PC-9 (cell line): ENCODE results near the gene HPSE. TPM values are rescaled to one million over a fixed set of nuclear protein-coding genes. Genes with fewer than 3 reads are reported as not detected.
A peak's percentile ranks its signal among the peaks of the same experiment; 100 is the strongest.

ENCODE experiments used
- BruUV-seq: library from RNA; stranded (reverse); fragments of 400-500 nt; replicated peaks from 2 replicates; lab custom pipeline; 2021; lab: Mats Ljungman, UMichigan
- CTCF ChIA-PET: fragments of 300-600 bp; sonication (Branson Sonifier 250); formaldehyde crosslinking; loops from one replicate; lab custom pipeline; 2022; ENCODE audit warnings: antibody characterized with exemption; lab: Charles Lee
- POLR2A ChIA-PET: fragments of 300-600 bp; sonication (Branson Sonifier 250); formaldehyde crosslinking; loops from one replicate; lab custom pipeline; 2022; ENCODE audit warnings: antibody characterized with exemption; ENCODE audit not compliant: unreplicated experiment; lab: Charles Lee
- DNase-seq, 2 experiments: peaks; one replicate each; pipeline versions ENCODE4 v3.0.0 to v3.0.0-alpha.2; 2015 to 2022; ENCODE audit warnings: mixed read lengths in 1 of 2
- H2AFZ ChIP-seq: fragments of 200-600 bp; sonication (generic); 2 replicates; pipeline ENCODE4 v1.8.1; 2017; ENCODE audit warnings: antibody characterized with exemption
- H3F3A ChIP-seq: fragments of 200-600 bp; sonication (generic); 2 replicates; pipeline ENCODE4 v1.8.1; 2017; ENCODE audit warnings: antibody characterized with exemption, mild to moderate bottlenecking, low read depth; ENCODE audit not compliant: insufficient read depth
- H3K27ac ChIP-seq: fragments of 200-600 bp; sonication (generic); 2 replicates; pipeline ENCODE4 v1.6.1; 2016; ENCODE audit warnings: mixed run types
- H3K27me3 ChIP-seq: fragments of 200-600 bp; sonication (generic); 2 replicates; pipeline ENCODE4 v1.6.1; 2016; ENCODE audit warnings: low read depth, mixed run types; ENCODE audit not compliant: insufficient read depth
- H3K36me3 ChIP-seq: fragments of 200-600 bp; sonication (generic); 2 replicates; pipeline ENCODE4 v1.6.1; 2016; ENCODE audit warnings: low read depth, mixed run types
- H3K4me1 ChIP-seq: fragments of 200-600 bp; sonication (generic); replicated peaks from 2 replicates; pipeline ENCODE4 v1.6.1; 2016; ENCODE audit warnings: mixed run types; ENCODE audit not compliant: insufficient read depth
- H3K4me2 ChIP-seq: fragments of 200-600 bp; sonication (generic); 2 replicates; pipeline ENCODE4 v1.6.1; 2017; ENCODE audit warnings: mixed run types
- H3K4me3 ChIP-seq: fragments of 200-600 bp; sonication (generic); 2 replicates; pipeline ENCODE4 v1.6.1; 2016; ENCODE audit warnings: mixed run types
- H3K79me2 ChIP-seq: fragments of 200-600 bp; sonication (generic); 2 replicates; pipeline ENCODE4 v1.6.1; 2017; ENCODE audit warnings: low read depth, mixed run types
- H3K9me2 ChIP-seq: fragments of 200-600 bp; sonication (generic); 2 replicates; pipeline ENCODE4 v1.8.1; 2017; ENCODE audit warnings: mild to moderate bottlenecking; ENCODE audit not compliant: insufficient read depth
- H3K9me3 ChIP-seq: fragments of 200-600 bp; sonication (generic); 2 replicates; pipeline ENCODE4 v1.8.1; 2016; ENCODE audit warnings: low read depth; ENCODE audit not compliant: insufficient read depth
- H4K20me1 ChIP-seq: fragments of 200-600 bp; sonication (generic); 2 replicates; pipeline ENCODE4 v1.8.1; 2017; ENCODE audit not compliant: insufficient read depth
- CTCF ChIP-seq: fragments of 200-600 bp; sonication (generic); conservative IDR thresholded peaks from 2 replicates; pipeline ENCODE4 v1.6.1; 2017; ENCODE audit warnings: mixed run types, antibody characterized with exemption, mild to moderate bottlenecking, moderate library complexity
- EZH2 ChIP-seq: fragments of 200-600 bp; sonication (generic); IDR thresholded peaks from 2 replicates; pipeline ENCODE4 v1.8.0; 2017; ENCODE audit warnings: antibody characterized with exemption, low read depth
- intact Hi-C: fragments of 100-400 bp; cut with micrococcal nuclease; formaldehyde crosslinking; loops from one replicate; pipeline ENCODE4 v1.10.0; 2022; ENCODE audit not compliant: unreplicated experiment
- total RNA-seq: library from RNA; stranded (reverse); gene quantifications from 2 replicates; pipeline ENCODE4 v1.2.3, GENCODE V29; 2021

The HPSE gene
- total RNA-seq, 1 experiment from 2014 or later, result 4.4 TPM

GRCh38 chr4:83364312-83364711 is 29.7 kb upstream of the HPSE start:
- Histone ChIP-seq H3K79me2 (no peaks in the 10 kb centered on the region), H3K4me2 (no peak overlapping the region), H3F3A (0 out of 2 replicates have a peak, but pooled peaks cover 2% of the 10 kb centered on the region), H3K36me3 (no peaks in the 10 kb centered on the region), H3K27me3 (no peaks in the 10 kb centered on the region), H3K9me3 (no peaks in the 10 kb centered on the region), H3K9me2 (no peaks in the 10 kb centered on the region), H4K20me1 (no peaks in the 10 kb centered on the region), H3K4me1 (peaks cover 3% of the 10 kb centered on the region; the same call in 1 of the 2 replicates), H3K27ac (no peak overlapping the region), H3K4me3 (no peak overlapping the region), H2AFZ (no peak overlapping the region)
- TF ChIP-seq CTCF (no peak), EZH2 (no peak)
- CTCF ChIA-PET, result no interaction called here
- intact Hi-C loops, result no loop called here
- no peak for DNase-seq
- POLR2A ChIA-PET, result interaction anchor here (0.6 kb wide), 1 partner anchor 351 kb away, joined by 3 read pairs; no protein-coding TSS in a partner anchor
- no TSS peak for BruUV-seq

GRCh38 chr4:83362492-83363329 is 28.1 kb upstream of the HPSE start:
- Histone ChIP-seq H3K9me2 (no peaks in the 10 kb centered on the region), H3K4me1 (peaks cover 19% of the 10 kb centered on the region), H3K9me3 (no peaks in the 10 kb centered on the region), H2AFZ (no peak overlapping the region), H3F3A (peaks cover 16% of the 10 kb centered on the region), H3K27ac (no peak overlapping the region), H3K4me3 (no peak overlapping the region), H3K79me2 (no peaks in the 10 kb centered on the region), H3K27me3 (no peaks in the 10 kb centered on the region), H3K36me3 (no peaks in the 10 kb centered on the region), H4K20me1 (no peaks in the 10 kb centered on the region), H3K4me2 (no peak overlapping the region)
- no TSS peak for BruUV-seq
- no peak for DNase-seq
- ChIA-PET POLR2A (no interaction called here), CTCF (interaction anchor here (0.6 to 0.7 kb wide), 4 partner anchors 20 to 174 kb away, joined by 3 to 6 read pairs (median 4); partner anchors contain the start of gene COQ2)
- TF ChIP-seq EZH2, result no peak
- peak; percentile 54 for TF ChIP-seq CTCF
- intact Hi-C loops, result no loop called here

GRCh38 chr4:83361416-83362103 is 26.9 kb upstream of the HPSE start:
- BruUV-seq, result no TSS peak
- H3F3A ChIP-seq, result peaks cover 28% of the 10 kb centered on the region
- no peak overlapping the region for H3K4me3 ChIP-seq
- H3K79me2 ChIP-seq, result no peaks in the 10 kb centered on the region
- TF ChIP-seq EZH2 (no peak), CTCF (no peak)
- no peaks in the 10 kb centered on the region for H3K36me3 ChIP-seq
- no peak overlapping the region for H2AFZ ChIP-seq
- H3K9me2 ChIP-seq, result no peaks in the 10 kb centered on the region
- POLR2A ChIA-PET, result interaction anchor here (0.5 kb wide), 1 partner anchor 461 kb away, joined by 5 read pairs; no protein-coding TSS in a partner anchor
- H3K4me1 ChIP-seq, result peaks cover 31% of the 10 kb centered on the region
- no peaks in the 10 kb centered on the region for H3K27me3 ChIP-seq
- no peaks in the 10 kb centered on the region for H3K9me3 ChIP-seq
- CTCF ChIA-PET, result interaction anchor here (0.6 to 0.7 kb wide), 3 partner anchors 77 to 175 kb away, joined by 3 to 6 read pairs (median 4); partner anchors contain the start of gene COQ2
- H3K4me2 ChIP-seq, result no peak overlapping the region
- DNase-seq, result no peak
- H3K27ac ChIP-seq, result no peak overlapping the region
- no peaks in the 10 kb centered on the region for H4K20me1 ChIP-seq
- intact Hi-C loops, result no loop called here
